HEK293 (cell line): ENCODE data around the gene VPS13C.

ENCODE experiments used
- CTCF ChIA-PET: fragments of 350-600 bp; formaldehyde crosslinking; extraction: SDS; loops from one replicate; lab custom pipeline; 2021; ENCODE audit warnings: antibody characterized with exemption; lab: Yijun Ruan, JAX
- POLR2A ChIA-PET: fragments of 300-600 bp; formaldehyde crosslinking; extraction: SDS; loops from one replicate; lab custom pipeline; 2020; ENCODE audit warnings: antibody characterized with exemption, inconsistent platforms; lab: Yijun Ruan, JAX
- H3K27ac ChIP-seq: fragments of 200-500 bp; sonication (Bioruptor generic); 2 replicates; pipeline ENCODE4 v1.5.1; 2014; ENCODE audit warnings: low read depth, low read length, control low read depth, inconsistent platforms; ENCODE audit errors: extremely low read depth
- H3K36me3 ChIP-seq, 2 experiments: fragments of 200-500 bp in 1 of 2; sonication (Bioruptor generic) in 1 of 2; 1 replicate in 1 of 2; 2 replicates in 1 of 2; pipeline ENCODE4 v1.5.1; 2014 to 2017; ENCODE audit warnings: inconsistent platforms in 2 of 2, low read length in 2 of 2; ENCODE audit not compliant: control insufficient read depth in 2 of 2, insufficient read depth in 1 of 2
- H3K4me1 ChIP-seq: fragments of 200-500 bp; sonication (Bioruptor generic); 2 replicates; pipeline ENCODE4 v1.5.1; 2014; ENCODE audit warnings: mild to moderate bottlenecking, low read length, inconsistent platforms; ENCODE audit not compliant: control insufficient read depth, insufficient read depth
- H3K4me3 ChIP-seq: 2 replicates; pipeline ENCODE4 v1.5.1; 2011; ENCODE audit warnings: low read depth, mild to moderate bottlenecking, control low read depth, low read length, moderate library complexity
- H3K9me3 ChIP-seq: fragments of 200-500 bp; sonication (Bioruptor generic); 2 replicates; pipeline ENCODE4 v1.5.1; 2014; ENCODE audit warnings: low read depth, low read length, inconsistent platforms; ENCODE audit not compliant: control insufficient read depth, insufficient read depth
- HOXA7 ChIP-seq: sonication (generic); formaldehyde crosslinking; IDR thresholded peaks from 2 replicates; pipeline ENCODE4 v1.8.1; 2022; ENCODE audit warnings: missing genetic modification reagents, borderline replicate concordance
- HOXD13 ChIP-seq: sonication (generic); formaldehyde crosslinking; IDR thresholded peaks from 2 replicates; pipeline ENCODE4 v1.8.0; 2022; ENCODE audit warnings: missing genetic modification reagents, borderline replicate concordance
- INSM2 ChIP-seq: fragments of 450-650 bp; formaldehyde crosslinking; IDR thresholded peaks from 2 replicates; pipeline ENCODE4 v1.5.1; 2016; ENCODE audit warnings: missing biosample characterization, missing genetic modification characterization
- MZF1 ChIP-seq: fragments of 450-650 bp; formaldehyde crosslinking; IDR thresholded peaks from 2 replicates; pipeline ENCODE4 v1.5.1; 2017; ENCODE audit warnings: missing biosample characterization, missing genetic modification characterization, borderline replicate concordance
- TSHZ1 ChIP-seq: fragments of 450-650 bp; formaldehyde crosslinking; IDR thresholded peaks from 2 replicates; pipeline ENCODE4 v1.5.1; 2016; ENCODE audit warnings: missing biosample characterization, missing genetic modification characterization, borderline replicate concordance
- YY1 ChIP-seq: fragments of 450-650 bp; formaldehyde crosslinking; IDR thresholded peaks from 2 replicates; pipeline ENCODE4 v1.5.1; 2018; ENCODE audit warnings: missing biosample characterization, missing genetic modification characterization
- YY2 ChIP-seq: fragments of 450-650 bp; formaldehyde crosslinking; IDR thresholded peaks from 2 replicates; pipeline ENCODE4 v1.5.1; 2016; ENCODE audit warnings: missing biosample characterization, missing genetic modification characterization
- ZBTB17 ChIP-seq: fragments of 450-650 bp; formaldehyde crosslinking; IDR thresholded peaks from 2 replicates; pipeline ENCODE4 v1.5.1; 2016; ENCODE audit warnings: missing biosample characterization, missing genetic modification characterization
- ZBTB44 ChIP-seq: fragments of 450-650 bp; IDR thresholded peaks from 2 replicates; pipeline ENCODE4 v1.5.1; 2018; ENCODE audit warnings: missing biosample characterization, mild to moderate bottlenecking, missing genetic modification characterization
- ZNF133 ChIP-seq: fragments of 450-650 bp; formaldehyde crosslinking; IDR thresholded peaks from 2 replicates; pipeline ENCODE4 v1.5.1; 2016; ENCODE audit warnings: missing biosample characterization, missing genetic modification characterization
- ZNF138 ChIP-seq: fragments of 450-650 bp; formaldehyde crosslinking; IDR thresholded peaks from 2 replicates; pipeline ENCODE4 v1.5.1; 2016; ENCODE audit warnings: missing biosample characterization, missing genetic modification characterization, borderline replicate concordance
- ZNF155 ChIP-seq: fragments of 450-650 bp; formaldehyde crosslinking; IDR thresholded peaks from 2 replicates; pipeline ENCODE4 v1.5.1; 2016; ENCODE audit warnings: missing biosample characterization, missing genetic modification characterization
- ZNF169 ChIP-seq: fragments of 450-650 bp; formaldehyde crosslinking; IDR thresholded peaks from 2 replicates; pipeline ENCODE4 v1.5.1; 2016; ENCODE audit warnings: missing biosample characterization, missing genetic modification characterization
- ZNF18 ChIP-seq: fragments of 450-650 bp; formaldehyde crosslinking; IDR thresholded peaks from 2 replicates; pipeline ENCODE4 v1.5.1; 2016; ENCODE audit warnings: missing biosample characterization, missing genetic modification characterization
- ZNF223 ChIP-seq: fragments of 450-650 bp; formaldehyde crosslinking; IDR thresholded peaks from 2 replicates; pipeline ENCODE4 v1.5.1; 2016; ENCODE audit warnings: missing biosample characterization, missing genetic modification characterization
- ZNF24 ChIP-seq: fragments of 450-650 bp; formaldehyde crosslinking; IDR thresholded peaks from 2 replicates; pipeline ENCODE4 v1.5.1; 2016; ENCODE audit warnings: missing biosample characterization, missing genetic modification characterization
- ZNF280C ChIP-seq: fragments of 450-650 bp; formaldehyde crosslinking; IDR thresholded peaks from 2 replicates; pipeline ENCODE4 v1.5.1; 2016; ENCODE audit warnings: missing biosample characterization, missing genetic modification characterization
- ZNF37A ChIP-seq: fragments of 450-650 bp; IDR thresholded peaks from 2 replicates; pipeline ENCODE4 v1.5.1; 2018; ENCODE audit warnings: missing biosample characterization, missing genetic modification characterization
- ZNF404 ChIP-seq: fragments of 450-650 bp; formaldehyde crosslinking; IDR thresholded peaks from 2 replicates; pipeline ENCODE4 v1.5.1; 2017; ENCODE audit warnings: missing biosample characterization, missing genetic modification characterization
- ZNF544 ChIP-seq: fragments of 450-650 bp; formaldehyde crosslinking; IDR thresholded peaks from 2 replicates; pipeline ENCODE4 v1.5.0; 2017; ENCODE audit warnings: missing biosample characterization, missing genetic modification characterization
- ZNF623 ChIP-seq: fragments of 450-650 bp; formaldehyde crosslinking; IDR thresholded peaks from 2 replicates; pipeline ENCODE4 v1.5.1; 2016; ENCODE audit warnings: missing biosample characterization, missing genetic modification characterization
- ZNF624 ChIP-seq: fragments of 450-650 bp; formaldehyde crosslinking; IDR thresholded peaks from 2 replicates; pipeline ENCODE4 v1.5.1; 2017; ENCODE audit warnings: missing biosample characterization, missing genetic modification characterization
- ZNF645 ChIP-seq: fragments of 450-650 bp; formaldehyde crosslinking; IDR thresholded peaks from 2 replicates; pipeline ENCODE4; 2016; ENCODE audit warnings: missing biosample characterization, missing genetic modification characterization

Gene VPS13C

GRCh38 chr15:61828008-61828407 lies 232.2 kb downstream of the VPS13C start (continued):
- TF ChIP-seq ZNF18 (tag by site-specific recombination) (no peak), ZNF623 (tag by site-specific recombination) (no peak), ZNF544 (tag by site-specific recombination) (no peak), ZNF133 (tag by site-specific recombination) (no peak), ZNF24 (tag by site-specific recombination) (no peak)

- no peak for TF ChIP-seq HOXA7 (CRISPR knock-in tag)
- no peak for TF ChIP-seq ZNF169
- TF ChIP-seq HOXD13 = no peak
- no peak for TF ChIP-seq ZNF624 (tag by site-specific recombination)
- TF ChIP-seq ZNF645 = no peak
- no peak for TF ChIP-seq YY2 (tag by site-specific recombination)
- TF ChIP-seq ZBTB44 = no peak
- no peak for TF ChIP-seq ZNF138 (tag by site-specific recombination)
- TF ChIP-seq MZF1 (tag by site-specific recombination) = no peak
- TF ChIP-seq ZNF404 = no peak
- no peak for TF ChIP-seq ZNF544 (tag by site-specific recombination)
- TF ChIP-seq ZNF280C = no peak
- no peak for TF ChIP-seq ZNF37A (tag by site-specific recombination)
- TF ChIP-seq INSM2 (tag by site-specific recombination) = no peak
- TF ChIP-seq ZNF155 (tag by site-specific recombination) = no peak
- TF ChIP-seq TSHZ1 (tag by site-specific recombination) = no peak
- no peak for TF ChIP-seq ZNF223 (tag by site-specific recombination)
- TF ChIP-seq ZBTB17 (tag by site-specific recombination) = no peak
- no peak for TF ChIP-seq YY1
- Histone ChIP-seq H3K27ac (no peak overlapping the region), H3K9me3 (no peaks in the 10 kb centered on the region), H3K4me3 (no peak overlapping the region), H3K4me1 (no peaks in the 10 kb centered on the region), H3K36me3 (no peaks in the 10 kb centered on the region)
- POLR2A ChIA-PET = no interaction called here
- CTCF ChIA-PET = interaction anchor here (0.6 kb wide), 1 partner anchor 65 kb away, joined by 3 read pairs; no protein-coding TSS in a partner anchor
These were observed 233.1 kb downstream of the VPS13C start for GRCh38 chr15:61827131-61827530.
